SIG-M5 treated with dmso at 0.1 percent for 504 hours (cell line): ENCODE data around the gene AMH.
"Not testable (repeated sequence)": the region's sequence is repeated elsewhere in the genome, so short reads cannot be mapped to it uniquely, and the experiment has no call there.

Experiments
- DNase-seq: peaks from one replicate; lab custom pipeline; 2025; ENCODE audit not compliant: unreplicated experiment; lab: John Stamatoyannopoulos, UW

The AMH gene

DNA sequence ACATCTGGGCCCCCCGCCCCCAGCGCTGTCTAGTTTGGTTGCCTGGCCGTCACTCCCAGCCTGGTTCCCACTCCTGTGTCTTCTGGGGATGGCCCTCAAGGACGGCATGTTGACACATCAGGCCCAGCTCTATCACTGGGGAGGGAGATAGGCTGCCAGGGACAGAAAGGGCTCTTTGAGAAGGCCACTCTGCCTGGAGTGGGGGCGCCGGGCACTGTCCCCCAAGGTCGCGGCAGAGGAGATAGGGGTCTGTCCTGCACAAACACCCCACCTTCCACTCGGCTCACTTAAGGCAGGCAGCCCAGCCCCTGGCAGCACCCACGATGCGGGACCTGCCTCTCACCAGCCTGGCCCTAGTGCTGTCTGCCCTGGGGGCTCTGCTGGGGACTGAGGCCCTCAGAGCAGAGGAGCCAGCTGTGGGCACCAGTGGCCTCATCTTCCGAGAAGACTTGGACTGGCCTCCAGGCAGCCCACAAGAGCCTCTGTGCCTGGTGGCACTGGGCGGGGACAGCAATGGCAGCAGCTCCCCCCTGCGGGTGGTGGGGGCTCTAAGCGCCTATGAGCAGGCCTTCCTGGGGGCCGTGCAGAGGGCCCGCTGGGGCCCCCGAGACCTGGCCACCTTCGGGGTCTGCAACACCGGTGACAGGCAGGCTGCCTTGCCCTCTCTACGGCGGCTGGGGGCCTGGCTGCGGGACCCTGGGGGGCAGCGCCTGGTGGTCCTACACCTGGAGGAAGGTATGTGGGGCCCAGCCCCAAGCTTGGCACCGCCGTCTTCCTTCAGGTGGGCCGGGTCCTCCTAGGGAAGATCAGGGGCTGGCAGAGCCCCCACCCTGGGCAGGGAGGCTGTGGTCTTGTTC lies at the start of gene AMH:
Gene AMH, plus strand, starts transcription at position 314 of the 857 bp plus-strand sequence. Its CDS starts 10 bp downstream, at position 324.
- no peak for DNase-seq

DNA sequence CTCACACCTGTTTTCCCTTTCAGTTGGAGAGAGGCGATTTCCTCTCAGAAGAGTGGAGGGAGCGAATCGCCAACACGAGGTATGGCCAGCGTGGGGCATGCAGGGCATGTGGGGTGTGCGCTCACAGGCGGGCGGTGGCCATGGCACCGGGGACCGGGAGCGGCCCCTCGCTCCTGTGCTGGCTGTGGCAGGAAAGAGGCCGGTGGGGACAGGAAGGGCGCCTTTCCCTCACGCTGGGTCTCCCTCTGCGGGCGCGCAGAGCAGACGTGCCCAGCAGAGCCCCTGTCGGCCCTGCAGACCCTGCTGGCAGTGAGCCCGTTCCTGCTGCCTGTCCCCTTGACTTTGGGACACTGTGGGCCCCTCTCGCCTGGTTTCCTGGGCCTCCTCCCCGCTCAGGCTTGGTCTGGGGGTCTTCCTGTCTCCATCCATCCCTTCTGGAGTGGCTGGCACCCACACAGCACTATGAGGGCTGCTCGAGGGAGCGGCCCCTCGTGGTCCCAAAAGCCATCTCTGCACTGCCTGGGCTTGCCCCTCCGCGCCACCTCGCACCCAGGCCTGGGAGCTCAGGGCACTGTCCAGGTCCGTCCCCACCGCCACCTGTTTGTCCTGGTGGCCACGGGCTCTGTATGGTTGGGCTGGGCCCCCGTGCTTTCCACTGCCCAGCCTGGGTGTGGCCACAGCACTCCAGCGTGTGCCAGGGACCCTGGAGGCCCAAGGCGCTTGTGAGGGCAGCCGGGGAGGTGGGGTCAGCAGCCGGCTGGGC lies 49.1 kb upstream of the AMH start:
- DNase-seq, result no peak

DNA sequence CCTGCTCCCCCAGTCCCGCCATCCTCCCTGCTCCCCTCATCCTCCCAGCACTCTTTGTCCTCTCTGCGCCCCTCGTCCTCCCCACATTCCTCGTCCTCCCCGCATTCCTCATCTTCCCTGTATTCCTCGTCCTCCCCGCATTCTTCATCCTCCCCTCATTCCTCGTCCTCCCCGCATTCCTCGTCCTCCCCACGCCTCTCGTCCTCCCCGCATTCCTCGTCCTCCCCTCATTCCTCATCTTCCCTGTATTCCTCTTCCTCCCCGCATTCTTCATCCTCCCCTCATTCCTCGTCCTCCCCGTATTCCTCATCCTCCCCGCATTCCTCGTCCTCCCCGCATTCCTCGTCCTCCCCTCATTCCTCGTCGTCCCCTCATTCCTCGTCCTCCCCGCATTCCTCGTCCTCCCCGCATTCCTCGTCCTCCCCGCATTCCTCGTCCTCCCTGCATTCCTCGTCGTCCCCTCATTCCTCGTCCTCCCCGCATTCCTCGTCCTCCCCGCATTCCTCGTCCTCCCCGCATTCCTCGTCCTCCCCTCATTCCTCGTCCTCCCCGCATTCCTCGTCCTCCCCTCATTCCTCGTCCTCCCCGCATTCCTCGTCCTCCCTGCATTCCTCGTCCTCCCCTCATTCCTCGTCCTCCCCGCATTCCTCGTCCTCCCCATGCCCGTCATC lies 48.4 kb upstream of the AMH start:
- not testable (repeated sequence) for DNase-seq

DNA sequence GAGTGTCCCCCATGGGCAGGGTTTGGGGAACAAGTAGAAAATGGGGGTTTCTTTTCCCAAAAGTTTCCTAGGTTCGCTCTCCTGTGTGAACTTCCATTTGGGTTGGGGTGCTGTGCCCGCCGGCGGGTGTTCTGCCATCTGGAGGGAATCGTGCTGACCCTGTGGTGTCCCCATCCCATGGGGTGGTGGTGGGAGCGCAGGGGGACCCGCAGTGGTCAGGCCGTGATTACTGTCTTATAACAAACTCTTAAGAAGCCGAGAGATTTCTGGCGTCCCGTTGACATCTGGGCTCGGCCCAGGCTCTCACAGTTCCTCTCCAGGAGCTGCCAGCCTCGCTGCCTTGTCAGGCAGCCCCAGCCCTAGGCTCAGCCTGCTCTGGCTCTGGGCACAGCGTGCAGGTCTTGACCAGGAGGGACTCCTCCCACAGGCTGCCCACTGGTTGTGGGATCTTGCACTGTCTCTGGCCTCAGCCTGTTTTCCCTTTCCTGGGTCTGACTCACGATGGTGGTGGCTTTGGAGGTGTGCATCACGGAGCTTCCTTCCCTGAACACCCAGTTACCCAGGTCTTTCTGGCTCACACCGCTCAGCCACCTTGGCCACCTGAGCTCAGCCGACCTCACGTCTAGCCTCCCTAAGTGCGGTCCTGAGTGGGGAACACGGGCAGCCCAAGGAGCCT lies 47.5 kb upstream of the AMH start:
- no peak for DNase-seq

DNA sequence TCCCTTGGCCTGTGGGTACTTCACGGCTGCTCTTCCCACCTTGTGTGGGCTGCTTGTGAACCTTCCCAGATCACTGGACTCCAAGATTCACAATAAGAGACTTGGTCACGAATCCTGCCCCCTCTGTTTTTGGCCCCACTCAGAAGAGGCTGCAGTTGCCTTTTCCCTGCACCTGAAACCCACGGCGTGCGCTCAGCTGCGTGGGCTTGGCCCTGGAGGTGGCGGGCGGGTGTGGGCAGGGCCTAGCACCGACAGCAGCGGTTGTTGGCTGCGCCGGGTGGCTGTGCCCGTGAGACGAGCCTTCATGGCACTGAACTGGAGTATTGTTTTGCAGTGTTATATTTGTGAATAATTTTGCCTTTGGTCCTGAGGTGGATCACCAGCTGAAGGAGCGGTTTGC lies 46.8 kb upstream of the AMH start:
- DNase-seq, result no peak

DNA sequence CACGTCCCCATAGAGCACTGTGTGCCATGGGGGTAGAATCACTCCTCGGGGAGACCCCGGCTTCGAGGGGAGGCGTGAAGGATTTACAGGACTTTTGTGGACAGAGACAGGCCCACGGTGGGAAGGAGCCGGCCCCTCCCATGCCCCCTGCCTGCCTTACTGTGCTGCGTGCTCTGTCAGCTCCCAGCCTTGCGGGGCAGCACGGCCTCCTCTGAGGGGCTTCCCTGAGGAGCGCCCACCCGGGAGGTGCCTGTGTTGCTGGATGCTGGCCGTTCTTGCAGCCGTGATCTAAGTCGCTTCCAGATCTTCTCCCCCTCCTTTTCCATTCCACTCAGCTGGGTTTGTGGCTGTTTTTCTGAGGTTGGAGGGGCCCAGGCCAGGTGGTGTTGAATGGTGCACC lies 42.1 kb upstream of the AMH start:
- DNase-seq, result no peak

DNA sequence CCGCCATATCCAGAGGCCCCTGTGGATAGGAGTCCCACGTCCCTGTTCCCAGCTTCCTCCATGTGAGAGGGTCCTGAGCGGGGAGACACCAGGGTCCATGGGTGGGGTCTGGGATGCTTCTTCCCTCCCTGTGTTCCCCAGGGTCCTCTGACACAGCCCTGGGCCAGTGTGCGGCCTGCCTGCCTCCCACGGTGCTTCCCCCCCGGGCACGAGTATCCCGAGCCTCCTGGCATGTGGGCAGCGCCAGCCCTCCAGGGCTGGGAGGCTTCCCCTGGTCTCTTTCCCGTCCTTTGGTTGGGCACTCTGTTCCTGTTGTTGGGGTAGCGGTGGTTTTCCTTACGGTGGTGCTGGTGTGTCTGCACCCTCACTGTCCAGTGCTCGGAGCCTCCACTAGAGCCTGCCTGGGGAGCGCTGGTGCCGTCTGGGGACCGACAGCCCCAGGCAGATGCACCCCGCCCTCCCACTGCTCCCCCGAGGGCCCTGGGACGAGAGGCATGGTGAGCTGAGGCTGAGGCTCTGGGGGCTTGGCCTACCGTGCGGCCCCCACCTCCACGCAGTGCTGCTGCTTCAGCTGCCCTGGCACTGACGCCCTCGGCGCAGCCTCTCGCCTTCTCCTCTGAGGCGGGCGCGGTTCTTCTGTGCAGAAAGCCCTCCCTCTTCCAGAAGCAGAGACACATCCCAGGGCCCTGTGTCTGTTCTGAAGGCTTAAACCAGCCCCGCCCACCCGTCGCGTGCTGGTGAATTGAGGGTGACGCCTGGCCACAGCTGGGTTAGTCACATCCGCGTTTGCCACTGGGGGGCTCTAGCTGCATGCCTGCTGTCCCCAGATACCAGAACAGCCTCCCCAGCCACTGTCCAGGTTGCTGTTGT lies 40.9 kb upstream of the AMH start:
- no peak for DNase-seq

DNA sequence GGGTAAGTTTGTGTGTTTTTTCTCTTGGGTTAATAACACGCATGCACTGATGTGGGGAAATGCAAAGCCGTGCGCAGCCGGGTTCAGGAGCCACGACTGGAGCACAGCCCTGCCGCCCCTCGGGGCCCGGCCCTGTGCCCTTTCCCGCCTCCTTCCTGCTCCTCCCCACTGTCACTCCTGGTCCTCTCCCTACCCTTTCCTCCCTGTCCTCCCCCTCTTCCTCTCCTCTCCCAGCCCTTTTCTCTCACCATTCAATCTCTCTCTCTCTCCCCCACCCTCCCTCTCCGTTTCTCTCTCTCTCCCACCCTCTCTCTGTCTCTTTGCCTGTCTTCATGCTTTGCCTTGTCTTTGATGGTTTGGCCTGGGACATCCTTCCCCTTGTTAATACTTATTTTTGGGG lies 40.1 kb upstream of the AMH start:
- DNase-seq, result no peak

DNA sequence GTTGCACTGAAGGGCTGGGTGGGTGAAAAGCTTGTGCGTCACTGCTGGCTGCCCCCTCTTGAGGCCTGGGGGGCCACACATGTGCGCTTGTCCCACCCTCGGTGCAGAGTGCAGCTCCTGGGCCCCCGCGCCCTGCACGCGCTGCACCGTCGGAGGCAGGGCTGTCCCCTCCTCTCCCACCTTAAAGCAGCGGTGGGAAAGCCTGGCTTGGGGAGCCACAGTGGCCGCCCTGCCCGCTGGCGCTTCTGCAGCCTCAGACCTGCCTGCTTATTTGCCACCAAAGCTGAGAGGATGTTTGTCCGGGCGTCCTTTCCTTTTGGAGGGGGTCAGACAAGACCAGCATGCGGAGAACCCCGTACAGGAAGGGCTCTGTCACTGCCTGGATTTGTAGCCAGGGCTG lies 39.7 kb upstream of the AMH start:
- no peak for DNase-seq

DNA sequence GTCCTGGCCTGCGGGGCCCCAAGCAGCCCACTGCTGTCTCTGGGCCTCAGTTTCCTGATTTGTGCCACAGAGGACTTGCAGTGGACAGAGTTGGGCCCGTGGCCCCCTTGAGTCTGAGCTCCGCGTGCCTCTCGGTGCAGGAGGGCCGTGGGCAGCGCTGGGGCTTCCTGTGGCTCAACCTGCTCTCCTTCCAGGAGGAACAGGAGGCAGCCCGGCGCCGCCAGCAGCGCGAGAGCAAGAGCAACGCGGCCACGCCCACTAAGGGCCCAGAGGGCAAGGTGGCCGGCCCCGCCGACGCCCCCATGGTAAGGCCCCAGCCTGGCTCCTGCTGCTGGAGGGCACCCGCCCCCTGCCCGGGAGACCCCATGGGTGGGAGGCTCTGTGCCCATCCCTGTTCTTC lies 38.9 kb upstream of the AMH start:
- DNase-seq, result no peak

DNA sequence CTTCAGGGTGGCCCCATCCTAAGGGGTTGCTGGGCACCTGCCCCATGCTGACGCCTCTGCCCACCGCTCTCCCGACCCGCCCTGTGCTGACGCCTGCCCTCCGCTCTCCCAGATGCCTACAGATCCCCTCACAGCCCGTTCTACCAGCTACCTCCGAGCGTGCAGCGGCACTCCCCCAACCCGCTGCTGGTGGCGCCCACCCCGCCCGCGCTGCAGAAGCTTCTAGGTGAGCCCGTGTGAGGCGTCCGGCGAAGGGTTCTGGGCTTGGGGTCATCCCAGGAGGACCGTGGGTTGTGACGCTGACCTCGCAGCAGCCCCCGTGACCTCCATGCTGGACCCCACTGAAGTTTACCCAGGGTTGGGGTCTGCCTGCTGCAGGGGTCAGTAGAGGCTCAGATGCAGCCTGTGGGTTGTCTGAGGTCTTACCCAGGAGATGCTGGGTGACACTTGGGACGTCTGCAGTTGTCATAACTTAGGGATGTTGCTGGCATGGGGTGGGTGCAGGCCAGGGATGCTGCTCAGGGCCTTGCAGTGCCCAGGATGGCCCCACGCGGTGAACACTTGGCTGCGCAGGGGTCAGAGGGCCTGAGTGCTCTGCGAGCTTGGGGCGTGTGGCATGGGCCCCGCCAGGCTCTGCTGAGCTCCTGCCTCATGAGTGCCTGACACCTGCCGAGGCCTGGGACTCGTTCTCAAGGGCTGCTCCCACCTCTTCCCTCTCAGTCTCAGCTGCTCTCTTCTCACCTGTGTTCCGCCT lies 38.0 kb upstream of the AMH start:
- DNase-seq, result no peak

DNA sequence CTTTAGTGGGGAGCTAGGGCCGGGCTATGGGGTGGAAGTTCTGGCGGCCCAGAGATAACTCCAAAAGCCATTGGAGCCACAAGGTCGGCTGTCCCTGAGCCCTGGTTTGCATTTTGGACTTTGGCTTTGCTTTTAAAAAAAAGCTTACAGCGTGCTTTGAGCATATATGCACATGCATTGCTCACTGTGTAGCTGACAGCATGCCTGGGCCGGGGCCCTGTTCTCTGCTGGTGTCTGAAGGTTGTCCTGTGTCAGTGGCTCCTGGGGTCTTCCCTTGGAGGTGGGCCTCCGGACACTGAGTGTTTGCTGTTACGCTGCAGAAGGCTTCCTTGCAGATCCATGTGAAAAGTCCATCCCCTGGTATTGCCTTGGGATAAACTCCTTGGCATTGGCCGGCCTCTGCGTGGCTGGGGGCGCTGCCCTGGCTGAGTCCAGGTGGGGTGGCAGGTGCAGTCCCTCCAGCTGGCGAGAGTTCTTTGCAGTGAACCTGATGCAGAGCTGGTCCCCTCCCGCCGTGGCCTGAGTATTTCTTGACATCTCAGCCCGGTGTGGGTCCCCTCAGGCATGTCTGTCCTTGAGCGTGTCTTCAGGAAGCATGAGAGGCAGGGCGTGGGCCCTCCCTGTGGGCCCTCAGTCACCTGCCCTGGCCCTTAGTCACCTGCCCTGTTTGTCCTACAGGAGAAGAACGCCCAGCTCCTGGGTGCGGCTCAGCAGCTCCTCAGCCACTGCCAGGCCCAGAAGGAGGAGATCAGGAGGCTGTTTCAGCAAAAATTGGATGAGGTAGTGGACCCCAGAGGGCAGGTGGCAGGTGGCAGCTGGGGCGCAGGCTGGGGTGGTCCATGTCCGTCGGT lies 36.0 kb upstream of the AMH start:
- no peak for DNase-seq

DNA sequence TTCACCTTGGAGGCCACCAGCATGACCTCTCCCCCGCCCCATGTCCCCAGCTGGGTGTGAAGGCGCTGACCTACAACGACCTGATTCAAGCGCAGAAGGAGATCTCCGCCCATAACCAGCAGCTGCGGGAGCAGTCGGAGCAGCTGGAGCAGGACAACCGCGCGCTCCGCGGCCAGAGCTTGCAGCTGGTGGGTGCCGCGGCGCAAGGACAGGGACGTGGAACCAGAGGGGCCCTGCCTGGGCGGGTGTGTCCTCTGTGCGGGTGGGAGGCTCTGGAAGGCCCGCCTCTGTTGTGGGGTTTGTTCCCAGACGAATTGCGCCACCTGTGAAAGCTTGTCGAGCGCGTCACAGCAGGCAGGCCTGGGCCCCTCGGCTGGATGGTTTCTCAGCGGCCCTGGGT lies 35.3 kb upstream of the AMH start:
- DNase-seq, result no peak

DNA sequence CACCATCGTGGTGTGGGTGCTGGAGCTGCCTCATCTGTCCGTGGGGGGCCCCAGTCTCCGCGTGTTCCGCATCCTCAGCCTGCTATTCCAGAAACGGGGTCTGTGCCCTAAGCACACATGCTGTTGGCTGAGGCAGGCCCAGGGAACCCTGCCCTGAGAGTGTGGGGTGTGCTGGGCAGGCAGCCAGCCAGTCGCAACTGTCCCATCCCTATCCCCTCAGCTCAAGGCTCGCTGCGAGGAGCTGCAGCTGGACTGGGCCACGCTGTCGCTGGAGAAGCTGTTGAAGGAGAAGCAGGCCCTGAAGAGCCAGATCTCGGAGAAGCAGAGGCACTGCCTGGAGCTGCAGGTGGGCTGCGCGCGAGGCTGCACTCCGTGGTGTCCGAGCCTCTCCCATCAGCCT lies 34.9 kb upstream of the AMH start:
- no peak for DNase-seq

DNA sequence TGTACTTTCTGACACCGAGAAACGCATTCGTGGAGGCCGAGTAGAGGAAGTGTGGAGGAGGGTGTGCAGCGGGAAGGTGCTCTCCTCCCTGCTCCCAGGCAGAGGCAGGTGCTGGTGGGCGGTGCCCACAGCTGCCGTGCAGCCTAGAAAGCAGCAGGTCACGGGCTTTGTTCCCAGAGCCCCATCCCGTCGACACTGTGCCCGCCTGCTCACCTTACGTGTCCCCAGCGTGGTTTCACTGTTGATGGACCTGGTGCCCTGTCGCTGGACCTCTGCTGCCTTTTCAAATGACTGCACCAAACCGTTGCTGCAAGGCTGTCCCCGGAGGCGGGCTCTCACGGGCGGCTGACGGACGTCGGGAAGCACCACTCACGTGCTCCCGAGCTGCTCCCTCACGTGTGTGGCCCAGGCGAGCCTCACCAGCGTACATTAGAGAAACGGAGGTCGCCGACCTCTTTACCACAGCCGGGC lies 33.8 kb upstream of the AMH start:
- DNase-seq, result no peak

DNA sequence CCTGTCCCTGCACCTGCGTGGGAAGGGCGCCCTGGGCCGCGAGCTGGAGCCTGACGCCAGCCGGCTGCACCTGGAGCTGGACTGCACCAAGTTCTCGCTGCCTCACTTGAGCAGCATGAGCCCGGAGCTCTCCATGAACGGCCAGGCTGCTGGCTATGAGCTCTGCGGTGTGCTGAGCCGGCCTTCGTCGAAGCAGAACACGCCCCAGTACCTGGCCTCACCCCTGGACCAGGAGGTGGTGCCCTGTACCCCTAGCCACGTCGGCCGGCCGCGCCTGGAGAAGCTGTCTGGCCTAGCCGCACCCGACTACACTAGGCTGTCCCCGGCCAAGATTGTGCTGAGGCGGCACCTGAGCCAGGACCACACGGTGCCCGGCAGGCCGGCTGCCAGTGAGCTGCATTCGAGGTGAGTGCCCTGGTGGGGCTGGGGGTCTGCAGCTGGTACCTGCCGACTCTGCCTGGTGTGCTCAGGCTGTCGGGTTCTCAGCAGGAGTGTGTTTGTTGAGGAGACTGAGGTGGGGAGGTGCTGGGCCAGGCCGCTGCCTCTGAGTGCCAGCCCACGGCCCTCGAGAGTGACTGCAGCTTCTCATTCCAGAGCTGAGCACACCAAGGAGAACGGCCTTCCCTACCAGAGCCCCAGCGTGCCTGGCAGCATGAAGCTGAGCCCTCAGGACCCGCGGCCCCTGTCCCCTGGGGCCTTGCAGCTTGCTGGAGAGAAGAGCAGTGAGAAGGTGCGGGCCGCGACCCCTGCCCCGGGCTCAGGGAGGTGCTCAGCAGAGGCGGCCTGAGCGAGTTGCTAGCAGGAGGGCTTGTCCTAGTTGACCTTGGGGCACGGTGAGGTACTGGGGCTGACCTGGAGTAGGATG lies 32.5 kb upstream of the AMH start:
- DNase-seq, result no peak

DNA sequence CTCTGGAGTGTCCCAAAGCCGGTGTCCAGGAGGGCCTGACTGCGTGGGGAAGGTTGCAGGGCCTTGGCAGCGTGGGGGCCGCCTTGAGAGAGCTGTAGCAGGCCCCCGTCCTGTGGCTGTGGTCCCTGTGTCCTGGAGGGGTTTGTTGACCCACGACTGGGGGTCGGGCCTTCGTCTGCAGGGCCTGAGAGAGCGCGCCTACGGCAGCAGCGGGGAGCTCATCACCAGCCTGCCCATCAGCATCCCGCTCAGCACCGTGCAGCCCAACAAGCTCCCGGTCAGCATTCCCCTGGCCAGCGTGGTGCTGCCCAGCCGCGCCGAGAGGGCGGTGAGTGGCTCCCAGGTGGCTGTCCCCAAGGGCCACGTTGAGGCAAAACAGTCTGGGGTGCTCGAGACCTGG lies 31.5 kb upstream of the AMH start:
- no peak for DNase-seq

DNA sequence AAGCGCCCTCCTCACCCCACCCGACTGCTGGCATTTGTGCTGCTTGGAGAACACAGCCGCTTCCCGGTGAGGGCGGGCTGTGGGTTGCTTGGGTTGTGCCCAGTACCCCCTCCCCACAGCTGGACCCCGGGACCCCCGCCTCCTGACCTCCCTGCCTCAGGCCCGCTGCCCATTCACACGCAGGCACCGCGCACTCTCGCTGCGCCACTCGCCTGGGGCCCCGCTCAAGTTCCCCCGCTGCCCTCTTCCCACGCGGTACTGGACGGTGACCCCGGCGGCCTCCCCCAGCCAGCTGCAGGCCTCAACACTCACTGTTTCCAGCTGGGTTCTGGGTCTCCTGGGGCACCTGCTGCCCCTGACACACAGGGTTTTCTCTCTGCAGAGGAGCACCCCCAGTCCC lies 29.4 kb upstream of the AMH start:
- no peak for DNase-seq
